Fibroblast of lung (primary cell): ENCODE data around the gene RCL1.

Experiments
- CTCF ChIP-seq, 2 donors: IDR thresholded peaks in 1 of 2; conservative IDR thresholded peaks in 1 of 2; 1 replicate in 1 of 2; 2 replicates in 1 of 2; pipeline ENCODE4 v1.5.1; 2011 to 2012; ENCODE audit warnings: low read length in 2 of 2, control low read depth in 1 of 2, inconsistent platforms in 1 of 2, low read depth in 1 of 2, mild to moderate bottlenecking in 1 of 2
- EZH2 ChIP-seq: IDR thresholded peaks from 2 replicates; pipeline ENCODE4 v1.5.1; 2012; ENCODE audit warnings: low read length, control low read depth, mild to moderate bottlenecking; ENCODE audit errors: missing control alignments

DNA sequence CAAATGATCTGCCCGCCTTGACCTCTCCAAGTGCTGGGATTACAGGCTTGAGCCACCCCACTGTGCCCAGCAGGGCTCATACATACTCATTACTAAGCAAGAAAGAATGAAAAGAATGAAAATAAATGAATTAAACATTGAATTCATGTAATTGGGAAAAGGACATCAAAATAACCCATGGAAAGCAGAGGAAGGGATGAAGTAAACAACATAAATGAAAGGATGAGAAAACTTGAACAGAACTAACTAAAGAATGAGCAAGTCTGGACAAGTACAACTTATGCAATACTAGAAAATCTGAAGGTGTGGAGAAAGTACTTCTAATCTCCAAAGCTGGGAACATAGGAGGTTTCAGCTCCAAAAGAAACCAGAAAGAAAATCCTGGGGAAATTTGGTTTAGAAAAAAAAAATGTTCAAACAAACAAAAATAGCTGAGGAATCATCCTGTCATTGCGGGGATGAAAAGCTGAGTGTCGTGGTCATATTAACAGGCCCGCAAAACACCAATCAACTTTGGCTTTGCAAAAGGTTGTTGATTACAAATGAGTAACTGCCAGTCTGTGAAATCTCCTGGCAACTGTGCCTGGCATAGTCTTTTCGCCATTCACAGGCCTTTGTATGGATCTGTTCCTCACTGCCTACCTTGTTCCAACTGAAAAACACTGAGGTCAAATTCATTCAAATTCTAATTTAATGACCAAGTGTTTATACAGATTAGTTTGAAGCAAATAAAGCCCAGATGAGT, 49.4 kb upstream of the RCL1 start:
- TF ChIP-seq CTCF (conservative IDR thresholded peaks at IDR 0.05 in 1 of 2, IDR thresholded peaks at IDR 0.05 in 1 of 2; ENCODE audit: low read depth in 1 of 2, low read length in 2 of 2) (no peak), EZH2 (no peak)
